IMR-90 (cell line): ENCODE measurements around the gene TIMM10. TPM values are rescaled to one million over a fixed set of nuclear protein-coding genes. Genes with fewer than 3 reads are reported as not detected.

Source experiments
- ATAC-seq: fragments of 200-7000 bp; cut with Tn5 transposase; 2 replicates; pipeline ENCODE4 v1.9.1; 2020; ENCODE audit warnings: low read depth, mild to moderate bottlenecking, moderate library complexity
- BruUV-seq: library from RNA; stranded (reverse); fragments of 400-500 nt; replicated peaks from 2 replicates; lab custom pipeline; 2021; lab: Mats Ljungman, UMichigan
- CTCF ChIA-PET: fragments of 300-600 bp; formaldehyde crosslinking; extraction: SDS; loops from one replicate; lab custom pipeline; 2021; ENCODE audit warnings: antibody characterized with exemption; lab: Yijun Ruan, JAX
- POLR2A ChIA-PET: fragments of 300-600 bp; sonication (Branson Sonifier 250); formaldehyde crosslinking; loops from one replicate; lab custom pipeline; 2022; ENCODE audit warnings: antibody characterized with exemption; ENCODE audit not compliant: unreplicated experiment; lab: Charles Lee
- DNase-seq: peaks from one replicate; pipeline ENCODE4 v3.0.0; 2013
- H2AFZ ChIP-seq: replicated peaks from 2 replicates; pipeline ENCODE3; 2013; ENCODE audit warnings: low read length, mild to moderate bottlenecking; ENCODE audit not compliant: poor library complexity
- H2AK5ac ChIP-seq: 2 replicates; pipeline ENCODE4 v1.6.1; 2013; ENCODE audit warnings: low read depth, low read length, inconsistent platforms
- H2AK9ac ChIP-seq: replicated peaks from 2 replicates; pipeline ENCODE3; 2013; ENCODE audit warnings: mild to moderate bottlenecking, low read depth, low read length, moderate library complexity; ENCODE audit not compliant: poor library complexity
- H2BK120ac ChIP-seq: 2 replicates; pipeline ENCODE4 v1.6.1; 2013; ENCODE audit warnings: low read depth, low read length, inconsistent platforms
- H2BK15ac ChIP-seq: 3 replicates; pipeline ENCODE4 v1.6.1; 2013; ENCODE audit warnings: low read depth, low read length, inconsistent platforms
- H2BK20ac ChIP-seq: 2 replicates; pipeline ENCODE4 v1.6.1; 2013; ENCODE audit warnings: low read depth, mild to moderate bottlenecking, inconsistent platforms, low read length, moderate library complexity
- H2BK5ac ChIP-seq: 2 replicates; pipeline ENCODE4 v1.6.1; 2013; ENCODE audit warnings: mild to moderate bottlenecking, low read depth, low read length, inconsistent platforms; ENCODE audit not compliant: poor library complexity, severe bottlenecking
- H3K14ac ChIP-seq: replicated peaks from 2 replicates; pipeline ENCODE4 v1.6.1; 2013; ENCODE audit warnings: low read depth, low read length, inconsistent platforms
- H3K18ac ChIP-seq: 2 replicates; pipeline ENCODE4 v1.6.1; 2013; ENCODE audit warnings: low read depth, low read length, control low read depth
- H3K23ac ChIP-seq: 2 replicates; pipeline ENCODE4 v1.6.1; 2013; ENCODE audit warnings: low read depth, low read length, inconsistent platforms
- H3K27ac ChIP-seq: 2 replicates; pipeline ENCODE4 v1.5.1; 2013; ENCODE audit warnings: mild to moderate bottlenecking, control low read depth, low read length; ENCODE audit not compliant: insufficient read depth
- H3K27me3 ChIP-seq: 2 replicates; pipeline ENCODE4 v1.6.1; 2013; ENCODE audit warnings: low read length; ENCODE audit not compliant: control insufficient read depth, insufficient read depth
- H3K36me3 ChIP-seq: 2 replicates; pipeline ENCODE4 v1.6.1; 2013; ENCODE audit warnings: low read length, mixed read lengths; ENCODE audit not compliant: control insufficient read depth, insufficient read depth
- H3K4ac ChIP-seq: 2 replicates; pipeline ENCODE4 v1.6.1; 2013; ENCODE audit warnings: low read depth, low read length, inconsistent platforms
- H3K4me1 ChIP-seq: 2 replicates; pipeline ENCODE4 v1.6.1; 2013; ENCODE audit warnings: low read length, mixed read lengths; ENCODE audit not compliant: control insufficient read depth, insufficient read depth
- H3K4me2 ChIP-seq: 2 replicates; pipeline ENCODE4 v1.6.1; 2013; ENCODE audit warnings: low read depth, mild to moderate bottlenecking, control low read depth, low read length, moderate library complexity
- H3K4me3 ChIP-seq: 2 replicates; pipeline ENCODE4 v1.5.1; 2013; ENCODE audit warnings: low read depth, mild to moderate bottlenecking, control low read depth, low read length, moderate library complexity; ENCODE audit not compliant: insufficient read depth
- H3K56ac ChIP-seq: 2 replicates; pipeline ENCODE4 v1.6.1; 2013; ENCODE audit warnings: low read length, inconsistent platforms; ENCODE audit not compliant: insufficient read depth; ENCODE audit errors: extremely low read depth
- H3K79me1 ChIP-seq, 2 experiments: 2 replicates each; pipeline ENCODE4 v1.6.1; 2013; ENCODE audit warnings: low read length in 2 of 2, inconsistent platforms in 1 of 2, low read depth in 1 of 2
- H3K9ac ChIP-seq: 2 replicates; pipeline ENCODE4 v1.6.1; 2013; ENCODE audit warnings: low read depth, low read length, control low read depth
- H3K9me1 ChIP-seq: 2 replicates; pipeline ENCODE4 v1.6.1; 2013; ENCODE audit warnings: low read length, inconsistent platforms; ENCODE audit not compliant: insufficient read depth
- H3K9me3 ChIP-seq: 2 replicates; pipeline ENCODE4 v1.6.1; 2013; ENCODE audit warnings: low read length; ENCODE audit not compliant: control insufficient read depth, insufficient read depth
- H4K20me1 ChIP-seq: 2 replicates; pipeline ENCODE4 v1.6.1; 2013; ENCODE audit warnings: low read length, inconsistent platforms; ENCODE audit not compliant: insufficient read depth
- H4K5ac ChIP-seq: 2 replicates; pipeline ENCODE4 v1.6.1; 2013; ENCODE audit warnings: mild to moderate bottlenecking, low read depth, low read length, control low read depth
- H4K8ac ChIP-seq, 2 experiments: 2 replicates each; pipeline ENCODE4 v1.6.1; 2013; ENCODE audit warnings: low read depth in 2 of 2, low read length in 2 of 2, control low read depth in 1 of 2, inconsistent platforms in 1 of 2
- H4K91ac ChIP-seq: 2 replicates; pipeline ENCODE4 v1.6.1; 2013; ENCODE audit warnings: low read depth, low read length, inconsistent platforms; ENCODE audit not compliant: insufficient read depth
- CTCF ChIP-seq: conservative IDR thresholded peaks from 2 replicates; pipeline ENCODE4 v1.5.1; 2012; ENCODE audit warnings: mild to moderate bottlenecking, low read depth, low read length, improper control_type of control experiment
- MAFK ChIP-seq: IDR thresholded peaks from 2 replicates; pipeline ENCODE4 v1.6.1; 2012; ENCODE audit warnings: low read depth, low read length, improper control_type of control experiment
- MAZ ChIP-seq: IDR thresholded peaks from 2 replicates; pipeline ENCODE4 v1.6.1; 2012; ENCODE audit warnings: low read depth, mild to moderate bottlenecking, low read length, improper control_type of control experiment, moderate library complexity, borderline replicate concordance
- WGBS, 2 experiments: methylation state at CpG; one replicate each; pipeline versions ENCODE4 v1.1.5 to v1.1.7; 2013; ENCODE audit warnings: missing lambda C conversion rate in 2 of 2; ENCODE audit not compliant: insufficient read length in 1 of 2; ENCODE audit errors: extremely low coverage in 2 of 2; 5-methylcytosine and 5-hydroxymethylcytosine counted together
- dilution Hi-C: fragments of 300-500 bp; cut with HindIII; formaldehyde crosslinking; loops from one replicate; pipeline ENCODE4 v1.14.3; 2018; ENCODE audit warnings: low sequenced_read_pairs; ENCODE audit not compliant: unreplicated experiment
- in situ Hi-C: fragments of 300-500 bp; cut with MboI; formaldehyde crosslinking; loops from 3 replicates; pipeline ENCODE4 v1.14.3; 2019; ENCODE audit warnings: low sequenced_read_pairs, inconsistent platforms, mixed read lengths
- intact Hi-C: fragments of 100-400 bp; cut with micrococcal nuclease; formaldehyde crosslinking; loops from 2 replicates; pipeline ENCODE4 v1.10.0; 2022
- polyA plus RNA-seq, 3 experiments: library from polyadenylated mRNA; depleted of rRNA; stranded (reverse); fragments of >200 nt; gene quantifications; 2 replicates each; pipeline ENCODE4 v1.2.3, GENCODE V29; 2012; ENCODE audit warnings: low replicate concordance in 1 of 3
- total RNA-seq: library from RNA; depleted of rRNA; stranded (reverse); fragments of >200 nt; gene quantifications from 2 replicates; pipeline ENCODE4 v1.2.3, GENCODE V29; 2012

Gene TIMM10
- total and polyA plus RNA-seq, 2 of the 4 experiments (the other 2 are of a cell fraction): 96.8 to 135 TPM

GRCh38 chr11:57567515-57568329 is 37.2 kb upstream of the TIMM10 start, which contains the start of gene UBE2L6:
UBE2L6 (minus strand) TSS chr11:57567672; CDS start chr11:57567611, 61 bp downstream.
- Histone ChIP-seq H3K56ac (peak within 1 kb of the TSS; percentile 40), H3K9me1 (peaks cover 4% of the 10 kb centered on the region; the same call in 1 of the 2 replicates), H4K91ac (peak within 1 kb of the TSS; percentile 54), H4K5ac (peak within 1 kb of the TSS; percentile 75), H2AK5ac (peak within 1 kb of the TSS; percentile 96), H2BK20ac (peak within 1 kb of the TSS; percentile 56), H3K23ac (peak within 1 kb of the TSS; percentile 80), H4K20me1 (0 out of 2 replicates have a peak, but pooled peaks cover under 1% of the 10 kb centered on the region), H3K18ac (peak within 1 kb of the TSS; percentile 55), H3K4me1 (peaks cover 11% of the 10 kb centered on the region), H3K4ac (peak within 1 kb of the TSS; percentile 80), H2AK9ac (peak within 1 kb of the TSS; percentile 89), H3K27me3 (no peaks in the 10 kb centered on the region), H2BK120ac (peak within 1 kb of the TSS; percentile 49), H3K4me3 (peak within 1 kb of the TSS; percentile 80), H3K79me1 (peaks cover 6 to 25% of the 10 kb centered on the region in 2 experiments; a peak in 3 of 4 replicates), H3K9ac (peak within 1 kb of the TSS; percentile 85), H3K27ac (peak within 1 kb of the TSS; percentile 83), H2BK15ac (peak within 1 kb of the TSS; percentile 12; the same call in 1 of the 3 replicates), H2BK5ac (peak within 1 kb of the TSS; percentile 61), H3K36me3 (no peaks in the 10 kb centered on the region), H2AFZ (peak within 1 kb of the TSS; percentile 98), H3K14ac (peak within 1 kb of the TSS; percentile 96), H4K8ac (peak within 1 kb of the TSS; percentile 27 to 74; a peak in 3 of 4 replicates), H3K4me2 (peak within 1 kb of the TSS; percentile 98), H3K9me3 (no peaks in the 10 kb centered on the region)
- dilution Hi-C loops (no loop called here), intact Hi-C loops (loop anchor here (1.0 to 5.0 kb wide), 4 partner anchors 74 to 945 kb away; no protein-coding TSS in a partner anchor), in situ Hi-C loops (loop anchor here (5.0 kb wide), 1 partner anchor 75 kb away; no protein-coding TSS in a partner anchor)
- DNase-seq: no peak
- no peak for TF ChIP-seq MAFK
- peak; percentile 24; the same call in 1 of the 2 replicates for TF ChIP-seq MAZ
- peak; percentile 39 for TF ChIP-seq CTCF
- peak; percentile 81 for ATAC-seq
- WGBS, 2 experiments: 0% methylated on average over 19 of the region's 92 CpGs; no CpG with 5 or more reads in 1 of the 2 experiments
- ChIA-PET POLR2A (interaction anchor here (1.0 to 1.6 kb wide), 2 partner anchors 72 to 73 kb away, joined by 3 to 4 read pairs; no protein-coding TSS in a partner anchor), CTCF (interaction anchor here (0.6 to 2.2 kb wide), 9 partner anchors 9 to 164 kb away, joined by 3 to 34 read pairs (median 5); no protein-coding TSS in a partner anchor)
- no TSS peak for BruUV-seq
